Placental pericyte (primary cell): ENCODE measurements around the gene DNAJB7. TPM values are rescaled to one million over a fixed set of nuclear protein-coding genes. Genes with fewer than 3 reads are reported as not detected.

Experiments
- small RNA-seq: library from RNA; depleted of rRNA; stranded (forward); fragments of <200 nt; gene quantifications from one replicate; pipeline ENCODE3, GENCODE V24; 2012; ENCODE audit warnings: low replicate concordance
- total RNA-seq: library from RNA; depleted of rRNA; stranded (reverse); fragments of >200 nt; gene quantifications from 2 replicates; pipeline ENCODE4 v1.2.3, GENCODE V29; 2012

DNAJB7 gene
- total RNA-seq, result not detected in 2 replicates

DNA sequence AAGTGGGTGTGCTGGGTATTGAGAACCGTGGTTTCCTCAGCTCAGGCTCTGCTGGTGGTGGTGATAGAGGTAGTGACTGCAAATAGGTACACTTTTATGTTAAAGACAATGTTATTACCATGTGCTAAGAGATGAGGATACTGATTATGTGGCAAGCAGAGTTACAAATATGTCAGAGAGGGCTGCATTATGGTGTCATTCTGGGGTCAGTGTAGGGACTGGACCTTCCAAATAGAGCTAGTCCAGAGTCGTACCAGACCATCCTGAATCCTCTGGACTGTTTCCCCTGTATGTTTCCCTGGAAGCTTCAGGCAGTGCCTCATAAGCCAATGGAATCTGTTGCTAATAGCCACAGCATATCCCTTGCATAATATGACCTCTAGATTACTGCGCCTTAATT, at the start of gene DNAJB7:
Gene DNAJB7, minus strand, starts transcription at position 101 of the 400 bp plus-strand sequence. CDS start 119 bp downstream, outside the sequence.

GRCh38 chr22:40856513-40857308, 5.2 kb downstream of the DNAJB7 start, which contains the start of the genes ST13 and XPNPEP3:
TSS of gene ST13 (minus strand) at chr22:40856639. CDS start at chr22:40856540, 99 bp downstream.
TSS of gene XPNPEP3 (plus strand) at chr22:40857148. CDS start at chr22:40857182, 34 bp downstream.

GRCh38 chr22:40818747-40819598, 42.9 kb downstream of the DNAJB7 start, which contains the start of gene SLC25A17:
TSS of gene SLC25A17 (minus strand) at chr22:40819346. CDS start at chr22:40819248, 98 bp downstream.

Small RNA genes within 50 kb of the gene (small RNA-seq; reads per million reads assigned to genes)
- gene MIR4766, result 0.23 reads per million

Other genes starting within 250 kb of the DNAJB7 start
- 52.7 and 74.4 TPM in 2 replicates for gene MRTFA, start 225.4 kb downstream of the DNAJB7 start, total RNA-seq
- 0.29 and 1.3 TPM in 2 replicates for gene MCHR1, start 182.6 kb downstream of the DNAJB7 start, total RNA-seq
- gene SLC25A17, start 42.8 kb downstream of the DNAJB7 start, total RNA-seq, result 14.7 and 25.6 TPM in 2 replicates
- 126 and 349 TPM in 2 replicates for gene ST13, start 5.5 kb downstream of the DNAJB7 start, total RNA-seq
- gene XPNPEP3, start 5.0 kb downstream of the DNAJB7 start, total RNA-seq, result 12.0 and 13.0 TPM in 2 replicates
- gene RBX1, start 89.3 kb upstream of the DNAJB7 start, total RNA-seq, result 24.5 and 36.8 TPM in 2 replicates
- 56.6 and 70.5 TPM in 2 replicates for gene EP300, start 230.5 kb upstream of the DNAJB7 start, total RNA-seq